ENCODE results near the gene SLC13A3.

The SLC13A3 gene

GRCh38 chr20:46663531-46663930, 12.3 kb upstream of the SLC13A3 start:
- H3K36me3 ChIP-seq (ENCODE audit: insufficient read depth, low read length) = no peaks in the 10 kb centered on the region
- H3K4me3 ChIP-seq (ENCODE audit: low read length, poor library complexity, severe bottlenecking) = no peak overlapping the region
- no peaks in the 10 kb centered on the region for H3F3A ChIP-seq (ENCODE audit: low read depth)
- no peak overlapping the region for H3K4me2 ChIP-seq (ENCODE audit: low read depth, low read length, poor library complexity, severe bottlenecking)
- no peaks in the 10 kb centered on the region for H4K20me1 ChIP-seq (ENCODE audit: insufficient read depth, low read length, poor library complexity, severe bottlenecking)
- no peaks in the 10 kb centered on the region for H3K79me2 ChIP-seq (ENCODE audit: insufficient read depth, low read length)
- H3K9ac ChIP-seq (ENCODE audit: low read depth, low read length, poor library complexity, severe bottlenecking) = no peak overlapping the region
- no peaks in the 10 kb centered on the region for H3K9me2 ChIP-seq (replicated peaks; ENCODE audit: low read depth, low read length)
- H3K27me3 ChIP-seq (ENCODE audit: insufficient read depth, low read length, poor library complexity, severe bottlenecking) = no peaks in the 10 kb centered on the region
- no peak overlapping the region for H2AFZ ChIP-seq (ENCODE audit: low read length)
- H3K9me3 ChIP-seq (ENCODE audit: insufficient read depth, low read depth, low read length) = no peaks in the 10 kb centered on the region
- H3K4me1 ChIP-seq (ENCODE audit: insufficient read depth, low read length, poor library complexity, severe bottlenecking) = no peaks in the 10 kb centered on the region
- TF ChIP-seq EZH2phosphoT487 (IDR thresholded peaks at IDR 0.05; ENCODE audit: borderline replicate concordance) (no peak), CTCF (conservative IDR thresholded peaks at IDR 0.05; ENCODE audit: low read length) (no peak)

- TF ChIP-seq CTCF (conservative IDR thresholded peaks at IDR 0.05; ENCODE audit: low read length) (no peak), EZH2phosphoT487 (IDR thresholded peaks at IDR 0.05; ENCODE audit: borderline replicate concordance) (no peak)
- no peak overlapping the region for H2AFZ ChIP-seq (ENCODE audit: low read length)
- no peaks in the 10 kb centered on the region for H3K27me3 ChIP-seq (ENCODE audit: insufficient read depth, low read length, poor library complexity, severe bottlenecking)
- no peaks in the 10 kb centered on the region for H3K79me2 ChIP-seq (ENCODE audit: insufficient read depth, low read length)
- no peak overlapping the region for H3K4me3 ChIP-seq (ENCODE audit: low read length, poor library complexity, severe bottlenecking)
- no peak overlapping the region for H3K9ac ChIP-seq (ENCODE audit: low read depth, low read length, poor library complexity, severe bottlenecking)
- no peaks in the 10 kb centered on the region for H3K4me1 ChIP-seq (ENCODE audit: insufficient read depth, low read length, poor library complexity, severe bottlenecking)
- no peaks in the 10 kb centered on the region for H4K20me1 ChIP-seq (ENCODE audit: insufficient read depth, low read length, poor library complexity, severe bottlenecking)
- H3K36me3 ChIP-seq (ENCODE audit: insufficient read depth, low read length) = no peaks in the 10 kb centered on the region
- no peaks in the 10 kb centered on the region for H3F3A ChIP-seq (ENCODE audit: low read depth)
- no peak overlapping the region for H3K4me2 ChIP-seq (ENCODE audit: low read depth, low read length, poor library complexity, severe bottlenecking)
- no peaks in the 10 kb centered on the region for H3K9me2 ChIP-seq (replicated peaks; ENCODE audit: low read depth, low read length)
- H3K9me3 ChIP-seq (ENCODE audit: insufficient read depth, low read depth, low read length) = no peaks in the 10 kb centered on the region
Measured at GRCh38 chr20:46661659-46662058, 10.4 kb upstream of the SLC13A3 start.

GRCh38 chr20:46660487-46660886, 9.2 kb upstream of the SLC13A3 start:
- Histone ChIP-seq H3K9ac (ENCODE audit: low read depth, low read length, poor library complexity, severe bottlenecking) (no peak overlapping the region), H3K36me3 (ENCODE audit: insufficient read depth, low read length) (no peaks in the 10 kb centered on the region), H3F3A (ENCODE audit: low read depth) (no peaks in the 10 kb centered on the region), H3K4me3 (ENCODE audit: low read length, poor library complexity, severe bottlenecking) (no peak overlapping the region), H3K9me2 (replicated peaks; ENCODE audit: low read depth, low read length) (no peaks in the 10 kb centered on the region), H3K9me3 (ENCODE audit: insufficient read depth, low read depth, low read length) (no peaks in the 10 kb centered on the region), H3K79me2 (ENCODE audit: insufficient read depth, low read length) (no peaks in the 10 kb centered on the region), H3K4me2 (ENCODE audit: low read depth, low read length, poor library complexity, severe bottlenecking) (no peak overlapping the region), H3K27me3 (ENCODE audit: insufficient read depth, low read length, poor library complexity, severe bottlenecking) (no peaks in the 10 kb centered on the region), H4K20me1 (ENCODE audit: insufficient read depth, low read length, poor library complexity, severe bottlenecking) (no peaks in the 10 kb centered on the region), H3K4me1 (ENCODE audit: insufficient read depth, low read length, poor library complexity, severe bottlenecking) (no peaks in the 10 kb centered on the region), H2AFZ (ENCODE audit: low read length) (no peak overlapping the region)
- no peak for TF ChIP-seq EZH2phosphoT487 (IDR thresholded peaks at IDR 0.05; ENCODE audit: borderline replicate concordance)
- no peak for TF ChIP-seq CTCF (conservative IDR thresholded peaks at IDR 0.05; ENCODE audit: low read length)
